Activated CD4-positive, alpha-beta T cell treated with anti-CD3 and anti-CD28 coated beads, Interleukin-10, Interleukin-2, amounts not matched to agents 100 ng/mL and 50 ng/mL, durations not matched to agents 16 hours and 8 hours (primary cell): Measurements from ENCODE around the gene SH2B3.

Source experiments
- DNase-seq: peaks from one replicate; pipeline ENCODE4 v3.0.0-alpha.2; 2020

SH2B3 gene

DNA sequence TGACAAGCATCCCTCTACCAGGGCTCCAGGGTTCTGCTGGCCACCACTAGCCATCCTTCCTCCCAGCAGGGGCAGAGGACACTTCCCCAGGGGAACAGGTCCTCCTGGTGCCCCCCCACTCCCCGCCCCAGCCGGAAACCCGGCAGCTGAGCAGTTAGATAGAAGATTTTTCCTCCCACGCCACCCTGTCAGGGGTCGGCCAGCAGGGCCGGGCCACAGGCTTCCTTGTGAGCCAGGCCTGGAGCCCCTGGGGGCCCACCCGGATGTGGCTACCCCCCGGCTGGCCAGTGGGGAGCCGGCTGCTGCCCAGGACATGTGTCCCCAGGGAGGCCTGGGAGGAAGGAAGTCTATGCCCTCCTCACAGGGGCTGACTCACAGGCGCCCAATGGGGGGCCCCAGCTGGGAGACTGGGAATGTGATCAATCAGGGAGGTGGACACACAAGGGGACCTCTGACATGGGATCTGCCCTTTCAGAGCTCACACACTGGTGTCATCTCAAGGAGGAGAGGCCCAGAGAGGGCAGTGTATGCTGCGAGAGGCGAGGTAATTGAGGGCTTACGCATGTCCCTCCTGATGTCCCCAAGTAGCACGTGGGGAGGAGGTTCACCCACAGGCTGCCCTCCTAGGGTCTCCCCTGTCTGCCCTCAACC, 4.2 kb downstream of the SH2B3 start:
- DNase-seq: no peak

DNA sequence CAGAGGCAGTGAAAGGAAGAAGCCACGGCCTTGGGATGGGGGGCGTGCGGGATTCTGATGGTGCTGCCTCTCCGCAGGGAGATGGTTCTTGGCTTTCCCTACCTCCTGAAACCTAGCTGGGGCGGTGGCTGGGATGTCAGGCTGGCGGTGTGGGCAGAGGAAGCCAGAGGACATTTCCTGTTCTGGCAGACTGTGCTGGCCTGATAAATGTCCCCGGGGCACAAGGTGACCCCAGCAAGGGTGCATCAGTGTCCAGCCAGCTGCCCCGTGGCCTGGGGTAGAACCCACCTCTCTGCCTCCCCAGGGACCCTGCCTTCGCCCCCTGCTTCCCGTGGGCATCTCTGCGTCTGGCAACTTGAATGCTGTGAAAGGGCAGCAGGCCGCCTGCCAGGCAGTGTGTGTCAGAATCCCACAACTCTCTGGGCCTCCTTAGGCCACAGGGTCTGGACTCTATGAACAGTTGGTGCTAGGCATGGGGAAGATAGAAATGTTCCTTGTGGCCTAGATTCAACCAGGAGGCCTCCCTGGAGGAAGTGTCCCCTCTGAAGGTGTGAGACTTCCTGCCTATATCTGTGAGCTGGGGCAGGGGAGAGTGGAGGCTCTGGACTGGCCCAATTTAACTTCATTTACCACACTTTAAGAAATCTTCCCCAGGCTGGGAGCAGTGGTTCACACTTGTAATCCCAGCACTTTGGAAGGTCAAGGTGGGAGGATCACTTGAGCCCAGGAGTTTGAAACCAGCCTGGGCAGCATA, 4.9 kb downstream of the SH2B3 start:
- DNase-seq: no peak

DNA sequence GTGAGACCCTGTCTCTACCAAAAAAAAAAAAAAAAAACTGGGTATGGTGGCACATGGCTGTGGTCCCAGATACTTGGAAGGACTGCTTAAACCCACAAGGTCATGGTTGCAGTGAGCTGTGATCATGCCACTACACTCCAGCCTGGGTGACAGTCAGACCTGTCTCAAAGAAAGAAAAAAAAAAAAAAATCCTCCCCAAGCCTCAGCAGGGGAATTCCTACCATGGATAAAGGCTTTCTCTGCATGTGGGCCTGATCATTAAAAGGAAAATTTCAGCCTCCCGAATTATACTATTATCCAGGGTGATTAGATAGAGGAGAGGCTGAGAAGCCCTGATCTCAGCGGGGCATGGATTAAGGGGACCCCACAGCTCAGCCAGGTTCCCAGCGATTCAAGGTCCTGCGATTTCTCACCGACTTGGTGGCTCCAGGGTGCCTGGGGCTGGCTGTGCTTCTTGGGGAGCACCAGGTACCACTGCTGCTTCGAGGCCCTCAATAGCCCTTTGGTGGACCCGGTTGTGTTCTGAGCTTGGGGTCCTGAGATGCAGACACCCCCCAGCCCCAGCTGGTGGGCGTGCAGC, 5.6 kb downstream of the SH2B3 start:
- no peak for DNase-seq

DNA sequence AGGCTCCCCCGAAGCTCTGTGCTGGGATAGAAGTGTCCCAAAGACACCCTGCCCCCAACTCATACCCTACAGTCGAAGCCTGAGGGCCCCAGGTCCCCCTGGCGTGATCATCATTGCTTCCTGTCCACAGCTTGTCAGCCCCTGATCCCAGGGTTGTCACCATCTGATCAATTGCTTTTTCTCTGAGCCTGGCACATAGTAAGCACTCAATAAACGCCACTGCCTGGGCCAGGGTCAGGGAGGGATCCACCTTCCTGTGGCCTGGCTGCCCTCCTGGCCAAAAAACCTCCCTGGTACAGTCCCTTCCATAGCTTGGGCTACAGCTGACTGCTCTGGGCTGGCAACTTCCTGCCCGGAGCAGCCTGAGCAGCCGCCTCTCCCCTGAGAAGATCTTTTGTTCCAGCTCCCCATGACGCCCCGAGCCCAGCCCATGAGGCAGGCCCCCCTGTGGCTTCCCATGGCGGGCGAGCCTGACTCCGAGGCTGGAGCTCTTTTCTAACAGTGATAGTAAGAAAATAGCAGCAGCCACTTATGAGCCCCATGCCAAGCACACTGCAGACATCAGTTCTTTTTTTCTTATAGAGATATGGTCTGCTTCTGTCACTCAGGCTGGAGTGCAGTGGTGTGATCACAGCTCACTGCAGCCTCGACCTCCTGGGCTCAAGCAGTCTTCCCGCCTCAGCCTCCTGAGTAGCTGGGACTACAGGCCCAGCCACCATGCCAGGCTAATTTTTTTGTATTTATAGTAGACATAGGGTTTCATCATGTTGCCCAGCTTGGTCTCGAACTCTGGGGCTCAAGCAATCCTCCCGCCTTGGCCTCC, 6.5 kb downstream of the SH2B3 start:
- no peak for DNase-seq

- DNase-seq: no peak
Observed at GRCh38 chr12:111412830-111413441, 7.2 kb downstream of the SH2B3 start.

GRCh38 chr12:111413442-111414086, 7.8 kb downstream of the SH2B3 start:
- DNase-seq: no peak

GRCh38 chr12:111414711-111415252, 9.1 kb downstream of the SH2B3 start:
- DNase-seq: no peak

- DNase-seq: no peak
Observed at GRCh38 chr12:111417290-111417689, 11.6 kb downstream of the SH2B3 start.

GRCh38 chr12:111417784-111418593, 12.3 kb downstream of the SH2B3 start:
- no peak for DNase-seq

DNA sequence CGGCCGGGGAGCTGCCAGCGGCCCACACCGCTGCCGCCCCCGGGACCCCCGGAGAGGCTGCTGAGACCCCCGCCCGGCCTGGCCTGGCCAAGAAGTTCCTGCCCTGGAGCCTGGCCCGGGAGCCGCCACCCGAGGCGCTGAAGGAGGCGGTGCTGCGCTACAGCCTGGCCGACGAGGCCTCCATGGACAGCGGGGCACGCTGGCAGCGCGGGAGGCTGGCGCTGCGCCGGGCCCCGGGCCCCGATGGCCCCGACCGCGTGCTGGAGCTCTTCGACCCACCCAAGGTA, 12.8 kb downstream of the SH2B3 start:
- DNase-seq: no peak

DNA sequence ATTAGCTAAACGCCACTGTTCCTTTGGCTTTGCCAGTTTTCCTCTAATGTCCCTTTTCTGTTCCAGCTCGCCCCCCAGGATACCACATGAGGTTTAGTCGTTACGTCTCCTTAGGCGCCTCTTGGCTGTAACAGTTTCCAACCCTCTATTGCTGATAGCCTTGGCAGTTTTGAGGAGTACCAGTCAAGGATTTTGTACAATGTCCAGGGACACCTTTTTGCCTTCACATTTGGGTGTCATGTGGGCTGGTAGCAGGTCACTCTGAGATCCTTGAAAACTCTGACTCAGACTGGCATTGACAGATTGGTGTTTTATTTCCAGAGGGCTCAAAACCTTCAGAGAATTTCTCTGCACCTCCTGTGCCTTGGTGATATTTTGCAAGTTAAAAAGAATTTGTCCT, 14.1 kb downstream of the SH2B3 start:
- DNase-seq: no peak

GRCh38 chr12:111420494-111420893, 14.8 kb downstream of the SH2B3 start:
- DNase-seq: no peak

GRCh38 chr12:111424189-111424792, 18.6 kb downstream of the SH2B3 start:
- no peak for DNase-seq

- no peak for DNase-seq
Observed at GRCh38 chr12:111424793-111425251, 19.1 kb downstream of the SH2B3 start.

DNA sequence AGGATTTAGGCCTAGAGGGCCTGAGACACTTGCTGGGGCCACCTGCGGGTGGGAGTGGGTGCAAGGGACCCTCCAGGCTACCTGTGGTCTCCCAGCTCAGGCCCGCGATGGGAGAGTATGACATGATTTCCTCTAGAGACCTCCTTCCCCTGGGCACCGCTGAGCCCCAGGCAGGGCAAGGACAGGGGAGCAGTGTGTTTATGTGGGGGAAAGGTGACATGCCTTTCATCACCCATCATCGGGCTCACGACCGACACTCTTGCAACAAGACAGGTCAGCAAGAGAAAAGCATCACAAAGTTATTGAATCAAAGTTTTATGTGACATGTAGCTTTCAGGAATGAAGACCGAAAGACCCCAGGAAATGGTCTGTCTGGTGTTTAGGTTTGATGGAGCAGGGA, 19.9 kb downstream of the SH2B3 start:
- DNase-seq: no peak

- DNase-seq: peak; percentile 67
Observed at GRCh38 chr12:111426344-111427185, 20.8 kb downstream of the SH2B3 start.

- no peak for DNase-seq
Observed at GRCh38 chr12:111427417-111428074, 21.8 kb downstream of the SH2B3 start.

- DNase-seq: no peak
Observed at GRCh38 chr12:111428081-111428727, 22.5 kb downstream of the SH2B3 start.

DNA sequence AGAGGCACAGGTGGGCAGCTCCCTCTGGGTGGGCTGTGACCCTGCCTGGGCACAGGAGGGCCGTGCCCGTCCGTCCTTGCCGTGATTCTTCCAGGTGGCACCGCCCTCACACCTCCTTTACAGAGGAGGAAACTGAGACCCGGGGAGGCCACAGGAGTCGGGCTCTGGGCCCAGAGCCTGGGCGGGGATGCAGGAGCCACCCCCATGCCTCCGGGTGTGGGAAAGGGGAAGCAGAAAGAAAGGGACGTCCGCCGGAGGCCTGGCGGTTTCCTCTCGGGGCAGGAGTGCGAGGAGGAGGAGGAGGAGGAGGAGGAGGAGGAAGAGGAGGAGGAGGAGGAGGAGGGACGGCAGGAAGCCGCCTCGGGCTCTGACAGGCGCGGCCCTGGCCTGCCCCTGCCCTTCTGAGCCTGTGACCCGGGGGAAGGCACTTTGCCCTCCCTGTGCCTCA, 23.0 kb downstream of the SH2B3 start:
- peak; percentile 58 for DNase-seq
